A673 (cell line): ENCODE measurements around the gene FEV. TPM values are rescaled to one million over a fixed set of nuclear protein-coding genes. Genes with fewer than 3 reads are reported as not detected.

Source experiments
- BruUV-seq: library from RNA; stranded (reverse); fragments of 400-500 nt; replicated peaks from 2 replicates; lab custom pipeline; 2021; lab: Mats Ljungman, UMichigan
- CTCF ChIA-PET: fragments of 300-600 bp; sonication (Branson Sonifier 250); formaldehyde crosslinking; loops from one replicate; lab custom pipeline; 2022; ENCODE audit warnings: antibody characterized with exemption; lab: Charles Lee
- POLR2A ChIA-PET: fragments of 300-600 bp; sonication (Branson Sonifier 250); formaldehyde crosslinking; loops from one replicate; lab custom pipeline; 2022; ENCODE audit warnings: antibody characterized with exemption; ENCODE audit not compliant: low non-redundant PET; lab: Charles Lee
- DNase-seq: peaks from one replicate; pipeline ENCODE4 v3.0.0-alpha.2; 2015; ENCODE audit warnings: low spot score
- H3K27ac ChIP-seq: fragments of 200-600 bp; sonication (generic); 2 replicates; pipeline ENCODE4 v1.5.1; 2016; ENCODE audit warnings: mixed run types, low read depth, mild to moderate bottlenecking, mixed read lengths, antibody characterized with exemption, low read length; ENCODE audit not compliant: poor library complexity, severe bottlenecking
- H3K27me3 ChIP-seq: fragments of 200-600 bp; sonication (generic); replicated peaks from 2 replicates; pipeline ENCODE4 v1.6.1; 2017; ENCODE audit warnings: mixed run types, low read depth, mild to moderate bottlenecking, mixed read lengths, antibody characterized with exemption, low read length; ENCODE audit not compliant: insufficient read depth, poor library complexity
- H3K36me3 ChIP-seq: fragments of 200-600 bp; sonication (generic); 2 replicates; pipeline ENCODE4 v1.6.1; 2016; ENCODE audit warnings: mixed run types, mild to moderate bottlenecking, mixed read lengths, antibody characterized with exemption, low read length; ENCODE audit not compliant: insufficient read depth, poor library complexity, severe bottlenecking
- H3K4me1 ChIP-seq: fragments of 200-600 bp; sonication (generic); 2 replicates; pipeline ENCODE4 v1.6.1; 2017; ENCODE audit warnings: mixed run types, mild to moderate bottlenecking, mixed read lengths, antibody characterized with exemption, low read length; ENCODE audit not compliant: insufficient read depth, poor library complexity, severe bottlenecking
- H3K4me3 ChIP-seq: fragments of 200-600 bp; sonication (generic); 2 replicates; pipeline ENCODE4 v1.5.1; 2016; ENCODE audit warnings: low read depth, mixed run types, mild to moderate bottlenecking, mixed read lengths, low read length; ENCODE audit not compliant: poor library complexity, severe bottlenecking
- H3K9me3 ChIP-seq: fragments of 200-600 bp; sonication (generic); 2 replicates; pipeline ENCODE4 v1.6.1; 2016; ENCODE audit warnings: mixed run types, low read depth, mild to moderate bottlenecking, mixed read lengths, antibody characterized with exemption, low read length; ENCODE audit not compliant: poor library complexity, severe bottlenecking
- EZH2 ChIP-seq: fragments of 200-600 bp; sonication (generic); IDR thresholded peaks from 2 replicates; pipeline ENCODE4 v1.6.1; 2017; ENCODE audit warnings: borderline replicate concordance, low read depth, mild to moderate bottlenecking, mixed read lengths, antibody characterized with exemption, low read length; ENCODE audit not compliant: poor library complexity, severe bottlenecking
- intact Hi-C: fragments of 100-400 bp; cut with micrococcal nuclease; formaldehyde crosslinking; loops from one replicate; pipeline ENCODE4 v1.10.0; 2022; ENCODE audit not compliant: unreplicated experiment
- total RNA-seq: library from RNA; stranded (reverse); gene quantifications from 2 replicates; pipeline ENCODE4 v1.2.3, GENCODE V29; 2021
- TF ChIP-seq, protein P1 (sequence below): fragments of 300-800, 200-600 bp; sonication (generic); conservative IDR thresholded peaks from 2 replicates; pipeline ENCODE4 v1.5.1; 2017; ENCODE audit warnings: low read depth, mild to moderate bottlenecking, antibody characterized with exemption, low read length, moderate library complexity, mixed read lengths

FEV gene
- total RNA-seq, 1 experiment from 2014 or later = 12.6 TPM

- Histone ChIP-seq H3K36me3 (no peaks in the 10 kb centered on the region), H3K27ac (no peak overlapping the region), H3K9me3 (no peaks in the 10 kb centered on the region), H3K4me1 (peaks cover 16% of the 10 kb centered on the region), H3K27me3 (peaks cover 52% of the 10 kb centered on the region), H3K4me3 (no peak overlapping the region)
- POLR2A ChIA-PET = no interaction called here
- DNase-seq = no peak
- TF ChIP-seq, protein P1, sequence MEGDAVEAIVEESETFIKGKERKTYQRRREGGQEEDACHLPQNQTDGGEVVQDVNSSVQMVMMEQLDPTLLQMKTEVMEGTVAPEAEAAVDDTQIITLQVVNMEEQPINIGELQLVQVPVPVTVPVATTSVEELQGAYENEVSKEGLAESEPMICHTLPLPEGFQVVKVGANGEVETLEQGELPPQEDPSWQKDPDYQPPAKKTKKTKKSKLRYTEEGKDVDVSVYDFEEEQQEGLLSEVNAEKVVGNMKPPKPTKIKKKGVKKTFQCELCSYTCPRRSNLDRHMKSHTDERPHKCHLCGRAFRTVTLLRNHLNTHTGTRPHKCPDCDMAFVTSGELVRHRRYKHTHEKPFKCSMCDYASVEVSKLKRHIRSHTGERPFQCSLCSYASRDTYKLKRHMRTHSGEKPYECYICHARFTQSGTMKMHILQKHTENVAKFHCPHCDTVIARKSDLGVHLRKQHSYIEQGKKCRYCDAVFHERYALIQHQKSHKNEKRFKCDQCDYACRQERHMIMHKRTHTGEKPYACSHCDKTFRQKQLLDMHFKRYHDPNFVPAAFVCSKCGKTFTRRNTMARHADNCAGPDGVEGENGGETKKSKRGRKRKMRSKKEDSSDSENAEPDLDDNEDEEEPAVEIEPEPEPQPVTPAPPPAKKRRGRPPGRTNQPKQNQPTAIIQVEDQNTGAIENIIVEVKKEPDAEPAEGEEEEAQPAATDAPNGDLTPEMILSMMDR = no peak
- TF ChIP-seq EZH2 = no peak
- CTCF ChIA-PET = interaction anchor here (0.5 kb wide), 1 partner anchor 12 kb away, joined by 3 read pairs; no protein-coding TSS in a partner anchor
- BruUV-seq = no TSS peak
- intact Hi-C loops = no loop called here
These were observed 7.2 kb upstream of the FEV start for GRCh38 chr2:218992196-218992595.

- intact Hi-C loops = no loop called here
- Histone ChIP-seq H3K9me3 (no peaks in the 10 kb centered on the region), H3K27ac (no peak overlapping the region), H3K27me3 (peaks cover 54% of the 10 kb centered on the region), H3K4me1 (peaks cover 16% of the 10 kb centered on the region), H3K36me3 (no peaks in the 10 kb centered on the region), H3K4me3 (no peak overlapping the region)
- BruUV-seq = no TSS peak
- TF ChIP-seq, protein P1 = no peak
- no peak for TF ChIP-seq EZH2
- ChIA-PET POLR2A (no interaction called here), CTCF (interaction anchor here (0.5 kb wide), 1 partner anchor 13 kb away, joined by 3 read pairs; no protein-coding TSS in a partner anchor)
- DNase-seq = no peak
These were observed 6.7 kb upstream of the FEV start for GRCh38 chr2:218991674-218992168.

GRCh38 chr2:218990612-218991011 is 5.6 kb upstream of the FEV start:
- no peak overlapping the region for H3K4me3 ChIP-seq
- peaks cover 21% of the 10 kb centered on the region for H3K4me1 ChIP-seq
- peaks cover 57% of the 10 kb centered on the region for H3K27me3 ChIP-seq
- intact Hi-C loops = no loop called here
- ChIA-PET CTCF (no interaction called here), POLR2A (no interaction called here)
- no peaks in the 10 kb centered on the region for H3K9me3 ChIP-seq
- no TSS peak for BruUV-seq
- TF ChIP-seq, protein P1 = no peak
- DNase-seq = no peak
- H3K27ac ChIP-seq = no peak overlapping the region
- H3K36me3 ChIP-seq = no peaks in the 10 kb centered on the region
